Ramos (cell line): Measurements from ENCODE around the gene NFKBIA.
"Not testable (repeated sequence)": the region's sequence is repeated elsewhere in the genome, so short reads cannot be mapped to it uniquely, and the experiment has no call there.

Experiments
- in situ Hi-C: fragments of 300-500 bp; cut with MboI; formaldehyde crosslinking; loops from one replicate; pipeline ENCODE4 v1.14.3; 2022; ENCODE audit warnings: low sequenced_read_pairs; ENCODE audit not compliant: unreplicated experiment

The NFKBIA gene

GRCh38 chr14:35404449-35405303 lies at the start of gene NFKBIA:
Gene NFKBIA, minus strand, starts transcription at chr14:35404749. Its CDS starts 105 bp downstream, at chr14:35404644.
- in situ Hi-C loops = loop anchor here (5.0 to 25.0 kb wide), 2 partner anchors 172 to 367 kb away; partner anchors contain the start of gene FAM177A1

GRCh38 chr14:35446450-35446849 lies 41.9 kb upstream of the NFKBIA start:
- in situ Hi-C loops = no loop called here

GRCh38 chr14:35444104-35444503 lies 39.6 kb upstream of the NFKBIA start:
- in situ Hi-C loops = no loop called here

- in situ Hi-C loops = no loop called here
Measured at GRCh38 chr14:35441160-35441559, 36.6 kb upstream of the NFKBIA start.

GRCh38 chr14:35438910-35439713 lies 34.6 kb upstream of the NFKBIA start:
- in situ Hi-C loops = no loop called here

- in situ Hi-C loops = not testable (repeated sequence)
Measured at GRCh38 chr14:35438492-35438891, 33.9 kb upstream of the NFKBIA start.

GRCh38 chr14:35435177-35435576 lies 30.6 kb upstream of the NFKBIA start:
- in situ Hi-C loops = no loop called here

GRCh38 chr14:35433826-35434225 lies 29.3 kb upstream of the NFKBIA start:
- in situ Hi-C loops = no loop called here

- in situ Hi-C loops = no loop called here
Measured at GRCh38 chr14:35430459-35431199, 26.1 kb upstream of the NFKBIA start.

- in situ Hi-C loops = no loop called here
Measured at GRCh38 chr14:35429951-35430350, 25.4 kb upstream of the NFKBIA start.

- in situ Hi-C loops = no loop called here
Measured at GRCh38 chr14:35425850-35426249, 21.3 kb upstream of the NFKBIA start.

GRCh38 chr14:35423621-35424020 lies 19.1 kb upstream of the NFKBIA start:
- in situ Hi-C loops = loop anchor here (25.0 kb wide), 1 partner anchor 386 kb away; the partner anchor contains the start of gene FAM177A1

- in situ Hi-C loops = loop anchor here (25.0 kb wide), 1 partner anchor 383 kb away; the partner anchor contains the start of gene FAM177A1
Measured at GRCh38 chr14:35420036-35420811, 15.7 kb upstream of the NFKBIA start.

GRCh38 chr14:35419429-35419841 lies 14.9 kb upstream of the NFKBIA start:
- in situ Hi-C loops = loop anchor here (10.0 to 25.0 kb wide), 2 partner anchors 382 to 745 kb away; partner anchors contain the start of gene FAM177A1

GRCh38 chr14:35418093-35418492 lies 13.5 kb upstream of the NFKBIA start:
- in situ Hi-C loops = loop anchor here (10.0 to 25.0 kb wide), 2 partner anchors 381 to 743 kb away; partner anchors contain the start of gene FAM177A1

- in situ Hi-C loops = loop anchor here (10.0 to 25.0 kb wide), 2 partner anchors 379 to 741 kb away; partner anchors contain the start of gene FAM177A1
Measured at GRCh38 chr14:35416108-35416750, 11.7 kb upstream of the NFKBIA start.

GRCh38 chr14:35414365-35414764 lies 9.8 kb upstream of the NFKBIA start:
- in situ Hi-C loops = loop anchor here (5.0 to 25.0 kb wide), 3 partner anchors 282 to 740 kb away; partner anchors contain the start of gene FAM177A1

- in situ Hi-C loops = loop anchor here (5.0 to 25.0 kb wide), 3 partner anchors 280 to 738 kb away; partner anchors contain the start of gene FAM177A1
Measured at GRCh38 chr14:35412272-35413056, 7.9 kb upstream of the NFKBIA start.
